ENCODE results near the gene NAT9.

The NAT9 gene

GRCh38 chr17:74769856-74770497 is 6.2 kb downstream of the NAT9 start:
- TF ChIP-seq NFIC (IDR thresholded peaks at IDR 0.05) (no peak), CEBPB (IDR thresholded peaks at IDR 0.05) (no peak), CREB1 (IDR thresholded peaks at IDR 0.05; ENCODE audit: low read depth) (no peak), YY1 (IDR thresholded peaks at IDR 0.05; ENCODE audit: low read depth) (no peak), EGR1 (IDR thresholded peaks at IDR 0.05) (no peak), ZBTB7A (IDR thresholded peaks at IDR 0.05; ENCODE audit: low read depth) (no peak), RAD21 (IDR thresholded peaks at IDR 0.05; ENCODE audit: low read depth) (no peak), FOXM1 (IDR thresholded peaks at IDR 0.05; ENCODE audit: borderline replicate concordance, low read depth) (no peak)
- TF ChIP-seq, protein P1, sequence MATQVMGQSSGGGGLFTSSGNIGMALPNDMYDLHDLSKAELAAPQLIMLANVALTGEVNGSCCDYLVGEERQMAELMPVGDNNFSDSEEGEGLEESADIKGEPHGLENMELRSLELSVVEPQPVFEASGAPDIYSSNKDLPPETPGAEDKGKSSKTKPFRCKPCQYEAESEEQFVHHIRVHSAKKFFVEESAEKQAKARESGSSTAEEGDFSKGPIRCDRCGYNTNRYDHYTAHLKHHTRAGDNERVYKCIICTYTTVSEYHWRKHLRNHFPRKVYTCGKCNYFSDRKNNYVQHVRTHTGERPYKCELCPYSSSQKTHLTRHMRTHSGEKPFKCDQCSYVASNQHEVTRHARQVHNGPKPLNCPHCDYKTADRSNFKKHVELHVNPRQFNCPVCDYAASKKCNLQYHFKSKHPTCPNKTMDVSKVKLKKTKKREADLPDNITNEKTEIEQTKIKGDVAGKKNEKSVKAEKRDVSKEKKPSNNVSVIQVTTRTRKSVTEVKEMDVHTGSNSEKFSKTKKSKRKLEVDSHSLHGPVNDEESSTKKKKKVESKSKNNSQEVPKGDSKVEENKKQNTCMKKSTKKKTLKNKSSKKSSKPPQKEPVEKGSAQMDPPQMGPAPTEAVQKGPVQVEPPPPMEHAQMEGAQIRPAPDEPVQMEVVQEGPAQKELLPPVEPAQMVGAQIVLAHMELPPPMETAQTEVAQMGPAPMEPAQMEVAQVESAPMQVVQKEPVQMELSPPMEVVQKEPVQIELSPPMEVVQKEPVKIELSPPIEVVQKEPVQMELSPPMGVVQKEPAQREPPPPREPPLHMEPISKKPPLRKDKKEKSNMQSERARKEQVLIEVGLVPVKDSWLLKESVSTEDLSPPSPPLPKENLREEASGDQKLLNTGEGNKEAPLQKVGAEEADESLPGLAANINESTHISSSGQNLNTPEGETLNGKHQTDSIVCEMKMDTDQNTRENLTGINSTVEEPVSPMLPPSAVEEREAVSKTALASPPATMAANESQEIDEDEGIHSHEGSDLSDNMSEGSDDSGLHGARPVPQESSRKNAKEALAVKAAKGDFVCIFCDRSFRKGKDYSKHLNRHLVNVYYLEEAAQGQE (IDR thresholded peaks at IDR 0.05; ENCODE audit: low read depth), result no peak

DNA sequence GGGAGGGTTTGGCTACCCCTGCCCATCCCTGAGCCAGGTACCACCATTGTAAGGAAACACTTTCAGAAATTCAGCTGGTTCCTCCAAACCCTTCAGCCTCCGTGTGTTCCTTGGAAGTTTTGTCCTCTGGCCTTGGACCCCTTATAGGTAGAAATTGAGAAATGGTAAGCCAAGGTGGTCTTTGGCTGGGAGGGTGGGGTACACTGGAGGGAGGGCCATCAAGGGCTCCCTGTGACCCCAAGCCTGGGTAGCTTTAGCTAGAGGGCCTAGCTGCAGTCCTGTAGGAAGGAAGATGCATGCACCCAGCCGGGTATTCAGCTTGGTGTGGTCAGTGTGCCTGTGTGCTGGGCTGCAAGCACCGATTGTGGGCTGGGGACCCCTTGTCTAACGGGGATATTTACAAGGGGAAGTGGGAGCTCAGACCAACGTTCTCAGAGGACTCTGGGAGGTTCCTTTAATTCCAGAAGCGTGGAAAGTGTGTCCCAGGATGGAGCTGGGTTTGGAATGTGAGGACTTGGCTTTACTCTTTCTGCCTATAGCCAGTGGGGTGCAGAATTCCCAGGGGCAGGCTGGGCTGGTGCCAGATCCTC is 6.8 kb downstream of the NAT9 start:
- TF ChIP-seq ZBTB7A (IDR thresholded peaks at IDR 0.05; ENCODE audit: low read depth), result no peak

DNA sequence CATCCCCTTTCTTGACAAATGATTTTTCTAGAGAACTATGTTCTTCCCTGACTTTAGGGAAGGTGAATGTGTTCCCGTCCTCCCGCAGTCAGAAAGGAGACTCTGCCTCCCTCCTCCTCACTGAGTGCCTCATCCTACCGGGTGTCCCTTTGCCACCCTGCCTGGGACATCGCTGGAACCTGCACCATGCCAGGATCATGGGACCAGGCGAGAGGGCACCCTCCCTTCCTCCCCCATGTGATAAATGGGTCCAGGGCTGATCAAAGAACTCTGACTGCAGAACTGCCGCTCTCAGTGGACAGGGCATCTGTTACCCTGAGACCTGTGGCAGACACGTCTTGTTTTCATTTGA is 7.4 kb downstream of the NAT9 start:
- TF ChIP-seq TCF12 (IDR thresholded peaks at IDR 0.05; ENCODE audit: low read depth) (no peak), CEBPB (IDR thresholded peaks at IDR 0.05) (no peak), ZBTB7A (IDR thresholded peaks at IDR 0.05; ENCODE audit: low read depth) (no peak), CREB1 (IDR thresholded peaks at IDR 0.05; ENCODE audit: low read depth) (no peak), RAD21 (IDR thresholded peaks at IDR 0.05; ENCODE audit: low read depth) (no peak), YY1 (IDR thresholded peaks at IDR 0.05; ENCODE audit: low read depth) (no peak), TAF1 (IDR thresholded peaks at IDR 0.05; ENCODE audit: low read depth) (no peak), NFIC (IDR thresholded peaks at IDR 0.05) (no peak)
- TF ChIP-seq, protein P1 (IDR thresholded peaks at IDR 0.05; ENCODE audit: low read depth), result no peak

- TF ChIP-seq CEBPB (IDR thresholded peaks at IDR 0.05) (no peak), EGR1 (IDR thresholded peaks at IDR 0.05) (no peak), TCF12 (IDR thresholded peaks at IDR 0.05; ENCODE audit: low read depth) (no peak), EP300 (IDR thresholded peaks at IDR 0.05; ENCODE audit: borderline replicate concordance) (peak; percentile 43; the same call in 1 of the 2 replicates), RAD21 (IDR thresholded peaks at IDR 0.05; ENCODE audit: low read depth) (peak; percentile 6; the same call in 1 of the 2 replicates), ZBTB7A (IDR thresholded peaks at IDR 0.05; ENCODE audit: low read depth) (peak; percentile 33; the same call in 1 of the 2 replicates), FOXM1 (IDR thresholded peaks at IDR 0.05; ENCODE audit: borderline replicate concordance, low read depth) (no peak), TAF1 (IDR thresholded peaks at IDR 0.05; ENCODE audit: low read depth) (no peak; the same call in 1 of the 2 replicates), YY1 (IDR thresholded peaks at IDR 0.05; ENCODE audit: low read depth) (no peak), TEAD4 (IDR thresholded peaks at IDR 0.05) (peak; percentile 34; the same call in 1 of the 2 replicates), CREB1 (IDR thresholded peaks at IDR 0.05; ENCODE audit: low read depth) (no peak), NFIC (IDR thresholded peaks at IDR 0.05) (peak; percentile 79)
- TF ChIP-seq, protein P2, sequence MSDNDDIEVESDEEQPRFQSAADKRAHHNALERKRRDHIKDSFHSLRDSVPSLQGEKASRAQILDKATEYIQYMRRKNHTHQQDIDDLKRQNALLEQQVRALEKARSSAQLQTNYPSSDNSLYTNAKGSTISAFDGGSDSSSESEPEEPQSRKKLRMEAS (IDR thresholded peaks at IDR 0.05), result peak; percentile 82
- TF ChIP-seq, protein P3, sequence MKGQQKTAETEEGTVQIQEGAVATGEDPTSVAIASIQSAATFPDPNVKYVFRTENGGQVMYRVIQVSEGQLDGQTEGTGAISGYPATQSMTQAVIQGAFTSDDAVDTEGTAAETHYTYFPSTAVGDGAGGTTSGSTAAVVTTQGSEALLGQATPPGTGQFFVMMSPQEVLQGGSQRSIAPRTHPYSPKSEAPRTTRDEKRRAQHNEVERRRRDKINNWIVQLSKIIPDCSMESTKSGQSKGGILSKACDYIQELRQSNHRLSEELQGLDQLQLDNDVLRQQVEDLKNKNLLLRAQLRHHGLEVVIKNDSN (IDR thresholded peaks at IDR 0.05), result peak; percentile 88
- TF ChIP-seq, protein P1 (IDR thresholded peaks at IDR 0.05; ENCODE audit: low read depth), result no peak
These were observed 7.9 kb downstream of the NAT9 start for GRCh38 chr17:74768069-74768762.

GRCh38 chr17:74767111-74767516 is 9.0 kb downstream of the NAT9 start:
- TF ChIP-seq TCF12 (IDR thresholded peaks at IDR 0.05; ENCODE audit: low read depth), result no peak
- no peak for TF ChIP-seq EP300 (IDR thresholded peaks at IDR 0.05; ENCODE audit: borderline replicate concordance)
- no peak for TF ChIP-seq CEBPB (IDR thresholded peaks at IDR 0.05)
- TF ChIP-seq TEAD4 (IDR thresholded peaks at IDR 0.05), result no peak
- TF ChIP-seq, protein P1 (IDR thresholded peaks at IDR 0.05; ENCODE audit: low read depth), result no peak
